HG03064 (cell line): Measurements from ENCODE around the gene STK16.
"Not testable (repeated sequence)": the region's sequence is repeated elsewhere in the genome, so short reads cannot be mapped to it uniquely, and the experiment has no call there.

Experiments used
- ATAC-seq: cut with Tn5 transposase; IDR thresholded peaks from one replicate; pipeline ENCODE4 v1.9.1; 2021; ENCODE audit warnings: low read depth; ENCODE audit not compliant: unreplicated experiment

STK16 gene

DNA sequence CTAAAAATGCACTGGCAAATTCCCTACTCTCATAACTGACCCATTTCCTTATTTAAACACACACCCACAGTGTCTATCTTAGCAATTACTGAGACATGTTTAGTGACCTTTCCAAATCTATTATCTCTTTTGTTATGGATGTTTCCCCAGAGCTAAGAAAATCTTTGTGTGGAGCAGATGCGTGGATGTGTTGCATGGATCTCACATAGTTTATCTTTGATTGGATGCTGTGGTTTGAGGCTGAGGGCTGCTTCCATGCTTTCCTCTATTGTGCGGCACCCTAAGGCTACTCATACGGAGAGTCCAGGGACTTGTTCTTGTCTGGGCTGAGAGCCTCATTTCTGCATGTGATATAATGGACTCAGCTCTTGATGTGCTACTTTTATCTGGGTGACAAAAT lies 10.9 kb upstream of the STK16 start:
- ATAC-seq: no peak

DNA sequence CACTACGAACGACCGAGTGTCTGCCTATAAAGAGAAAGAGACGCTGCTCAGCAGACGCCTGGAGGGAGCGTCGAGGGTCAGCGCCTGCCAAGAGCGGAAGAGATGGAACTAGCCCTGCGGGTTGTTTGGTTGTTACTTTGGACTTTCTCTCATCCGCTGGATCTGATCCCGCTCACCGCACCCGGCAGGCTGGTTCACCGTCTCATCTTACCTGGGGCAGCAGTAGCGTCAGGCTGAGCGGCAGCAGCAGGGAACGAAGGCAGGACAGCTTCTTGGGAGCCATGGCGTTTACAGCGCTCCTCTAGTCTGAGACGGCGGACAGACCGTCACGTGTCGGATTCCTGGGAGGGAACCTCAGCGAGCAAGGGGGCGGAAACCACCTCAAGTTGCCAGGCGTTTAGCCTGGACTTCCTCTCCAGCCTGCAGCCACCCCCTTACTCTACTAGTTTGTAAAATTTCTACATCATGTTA lies 2.0 kb upstream of the STK16 start:
- ATAC-seq: no peak

DNA sequence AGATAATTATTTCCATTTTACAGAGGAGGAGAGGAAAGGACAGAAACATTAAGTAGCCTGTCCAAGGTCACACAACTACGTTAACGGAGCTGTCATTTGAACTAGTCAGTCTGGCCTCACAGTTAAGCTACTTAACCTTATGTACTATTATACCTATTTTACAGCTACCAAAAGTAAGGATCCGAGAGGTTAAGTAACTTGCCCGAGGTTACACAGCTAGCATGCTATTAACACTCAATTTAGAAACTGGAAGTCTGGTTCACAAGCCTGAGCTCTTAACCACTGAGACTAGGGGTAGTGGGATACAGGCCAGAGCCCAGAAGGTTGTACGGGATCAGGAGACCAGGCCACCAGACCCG lies 511 bp upstream of the STK16 start:
- no peak for ATAC-seq

- no peak for ATAC-seq
Measured at GRCh38 chr2:219245899-219246230, 586 bp downstream of the STK16 start.

DNA sequence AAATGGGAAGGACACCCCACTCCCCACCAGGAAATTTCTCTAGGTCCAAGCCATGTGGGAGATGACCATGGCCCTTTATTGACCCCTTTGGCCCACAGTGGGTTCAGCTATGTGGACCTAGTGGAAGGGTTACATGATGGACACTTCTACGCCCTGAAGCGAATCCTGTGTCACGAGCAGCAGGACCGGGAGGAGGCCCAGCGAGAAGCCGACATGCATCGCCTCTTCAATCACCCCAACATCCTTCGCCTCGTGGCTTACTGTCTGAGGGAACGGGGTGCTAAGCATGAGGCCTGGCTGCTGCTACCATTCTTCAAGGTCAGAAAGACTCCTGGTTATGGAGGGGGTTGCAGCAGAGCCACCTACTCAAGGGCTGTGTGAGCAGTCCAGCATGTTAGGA lies 1.3 kb downstream of the STK16 start:
- ATAC-seq: no peak

GRCh38 chr2:219247678-219248642 lies 2.7 kb downstream of the STK16 start:
- no peak for ATAC-seq

DNA sequence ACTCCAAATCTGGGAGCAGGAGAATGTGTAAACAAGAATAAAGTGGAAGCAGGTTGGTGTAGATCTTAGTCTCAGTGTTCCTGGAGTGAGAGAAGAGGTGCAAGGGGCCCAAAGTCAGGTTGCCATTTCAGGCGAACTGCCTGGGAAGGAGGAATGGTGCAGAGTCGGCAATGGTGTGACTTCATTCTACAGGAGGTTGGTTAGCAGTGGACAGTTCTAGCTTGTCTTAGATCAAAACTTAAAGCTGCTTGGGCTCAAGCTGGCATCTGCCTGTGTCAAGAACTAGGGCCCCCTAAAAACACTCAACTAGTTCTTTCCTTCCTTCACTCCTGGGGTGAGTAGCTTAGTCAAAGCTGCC lies 3.5 kb downstream of the STK16 start:
- no peak for ATAC-seq

DNA sequence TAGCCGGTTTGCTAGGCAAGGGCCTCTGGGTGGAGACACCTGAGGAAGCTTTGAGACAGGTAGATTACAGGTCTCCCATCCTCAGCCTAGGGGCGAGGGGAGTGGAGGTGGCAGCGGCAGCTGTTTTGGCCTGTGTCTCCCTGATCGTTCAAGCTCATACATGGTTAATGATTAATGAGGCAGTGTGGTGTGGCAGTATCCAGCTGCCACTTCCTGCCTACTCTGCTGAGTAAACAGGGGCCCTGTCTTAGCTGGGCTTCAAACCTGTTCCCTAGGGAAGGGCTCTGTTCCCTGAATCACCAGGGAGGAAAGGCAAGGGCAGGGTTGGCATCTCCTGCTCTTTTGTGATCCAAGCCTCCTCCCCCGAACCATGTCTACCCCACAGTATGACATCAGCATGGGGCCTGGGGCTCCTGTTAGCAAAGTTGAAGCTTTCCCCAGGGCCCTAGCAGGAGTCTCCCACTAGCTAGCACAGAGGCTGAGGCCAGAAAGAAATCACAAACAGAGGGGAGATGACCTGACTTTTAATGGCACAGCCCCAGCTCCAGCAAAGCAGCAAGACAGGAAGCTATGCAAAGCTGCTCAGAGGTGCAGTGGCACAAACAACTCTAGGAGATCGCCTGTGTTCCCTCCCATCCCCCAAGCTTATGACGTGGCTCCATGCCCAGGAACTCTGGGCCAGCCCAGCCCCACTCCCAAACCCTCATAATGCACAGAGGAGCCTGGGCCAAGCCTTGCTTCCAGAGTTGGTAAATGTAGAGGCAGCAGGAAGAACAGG lies 4.1 kb downstream of the STK16 start:
- ATAC-seq: peak; percentile 49

GRCh38 chr2:219250049-219250781 lies 4.9 kb downstream of the STK16 start:
- ATAC-seq: no peak

DNA sequence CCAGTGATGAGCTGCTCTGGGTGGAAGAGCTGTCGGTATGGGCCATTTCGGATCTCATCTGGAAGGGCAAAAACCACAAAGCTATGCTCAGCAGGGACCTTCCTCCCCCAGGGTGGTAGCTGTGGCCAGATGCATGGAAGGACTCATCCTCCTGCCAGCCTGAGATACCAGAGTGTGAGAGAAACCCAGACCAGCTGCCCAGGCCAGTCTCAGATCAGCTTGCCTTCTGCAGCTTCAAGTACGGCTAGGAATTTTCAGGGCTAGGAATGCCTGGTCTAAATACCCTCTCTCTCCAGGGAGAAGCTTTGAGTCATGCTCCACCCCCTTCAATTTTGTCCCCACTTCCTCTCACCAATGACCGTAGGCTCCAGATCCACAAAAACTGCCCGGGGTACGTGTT lies 6.4 kb downstream of the STK16 start:
- no peak for ATAC-seq

GRCh38 chr2:219252084-219252483 lies 6.8 kb downstream of the STK16 start:
- ATAC-seq: no peak

- no peak for ATAC-seq
Measured at GRCh38 chr2:219252570-219252899, 7.3 kb downstream of the STK16 start.

DNA sequence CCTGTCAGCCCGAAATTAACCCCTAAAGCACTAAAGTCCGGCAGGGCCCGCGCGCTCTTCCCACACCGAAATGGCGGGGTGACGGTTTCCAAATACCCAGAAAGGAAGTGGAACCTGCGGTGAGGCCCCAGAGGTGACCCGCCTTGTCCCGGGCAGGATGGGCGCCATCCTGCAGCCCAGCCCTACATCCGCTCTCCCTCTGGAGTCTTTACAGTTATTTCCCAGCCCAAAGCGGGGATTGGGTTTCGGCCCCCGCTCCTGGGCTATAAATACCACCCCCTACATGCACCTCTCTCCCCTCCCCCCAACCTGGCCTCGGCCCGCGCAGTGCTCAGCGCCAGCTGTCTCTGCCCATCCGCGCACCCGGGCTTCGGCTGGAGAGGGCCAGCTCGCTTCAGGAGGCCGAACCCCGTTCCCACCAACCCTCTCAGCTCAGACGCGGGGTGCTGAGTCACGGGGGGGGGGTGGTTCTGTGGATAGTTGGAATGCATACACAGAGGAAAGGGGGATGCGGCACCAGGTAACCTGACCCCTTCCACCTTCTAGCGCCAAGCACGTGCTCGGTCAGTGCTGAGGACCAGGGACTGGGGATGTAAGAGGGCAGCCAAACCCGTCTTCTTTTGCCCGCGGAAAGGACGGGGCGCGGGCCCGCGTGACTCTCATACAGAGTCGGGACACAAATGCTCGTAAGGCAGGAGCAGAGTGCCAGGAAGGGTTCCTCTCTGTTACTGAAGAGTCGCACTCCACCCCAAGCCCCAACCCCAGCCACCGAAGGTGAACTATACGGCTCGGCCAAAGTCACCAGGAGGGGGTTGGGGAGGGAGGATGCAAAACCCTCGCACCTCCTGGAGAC lies 7.8 kb downstream of the STK16 start, which contains the start of gene TUBA4B:
Gene TUBA4B, plus strand, starts transcription at position 344 of the 853 bp plus-strand sequence. Its CDS starts 165 bp downstream, at position 509.
- ATAC-seq: peak; percentile 11

DNA sequence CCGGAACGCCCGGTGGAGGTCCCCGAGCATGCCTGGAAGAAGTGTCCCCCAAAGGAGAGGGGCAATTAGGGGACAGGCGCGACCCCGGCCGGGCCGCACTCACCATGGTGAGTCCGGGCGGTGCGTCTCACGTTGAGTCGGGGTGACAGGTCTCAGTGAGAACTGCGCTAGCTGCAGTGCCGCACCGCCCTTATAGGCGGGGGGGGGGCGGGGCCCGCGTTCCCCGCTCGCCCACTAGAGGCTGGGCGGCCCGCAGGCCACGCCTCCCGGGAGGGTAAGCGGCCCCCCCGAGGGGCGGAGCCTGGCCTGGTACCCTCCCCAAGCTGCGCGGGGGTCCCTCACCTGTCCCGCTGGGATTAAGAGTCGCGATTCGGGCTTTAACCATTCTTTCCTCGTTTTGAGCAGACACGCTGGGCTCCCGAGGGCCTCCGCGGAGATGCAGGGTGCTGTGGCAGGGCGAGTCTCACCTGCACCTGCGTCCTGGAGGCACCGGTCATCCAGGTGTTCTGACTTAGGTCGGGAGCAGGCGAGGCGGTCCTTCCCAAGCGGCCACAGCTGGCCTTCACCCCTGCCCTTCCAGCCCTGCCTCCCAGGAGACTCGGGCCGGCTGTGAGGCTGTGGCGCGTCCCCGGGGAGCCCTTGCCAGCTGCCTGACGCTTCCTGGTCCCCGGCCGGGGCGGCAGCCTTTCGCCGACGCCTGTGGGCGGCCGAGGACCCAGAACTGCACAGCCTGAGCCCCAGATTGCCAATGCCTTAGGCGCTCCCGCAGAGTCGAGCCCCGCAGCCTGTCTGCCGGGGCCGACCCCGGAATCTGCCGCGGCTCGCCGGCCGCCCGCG lies 8.7 kb downstream of the STK16 start, which contains the start of gene TUBA4A:
Gene TUBA4A, minus strand, starts transcription at position 166 of the 837 bp plus-strand sequence. Its CDS starts 60 bp downstream, at position 106.
- peak; percentile 44 for ATAC-seq

DNA sequence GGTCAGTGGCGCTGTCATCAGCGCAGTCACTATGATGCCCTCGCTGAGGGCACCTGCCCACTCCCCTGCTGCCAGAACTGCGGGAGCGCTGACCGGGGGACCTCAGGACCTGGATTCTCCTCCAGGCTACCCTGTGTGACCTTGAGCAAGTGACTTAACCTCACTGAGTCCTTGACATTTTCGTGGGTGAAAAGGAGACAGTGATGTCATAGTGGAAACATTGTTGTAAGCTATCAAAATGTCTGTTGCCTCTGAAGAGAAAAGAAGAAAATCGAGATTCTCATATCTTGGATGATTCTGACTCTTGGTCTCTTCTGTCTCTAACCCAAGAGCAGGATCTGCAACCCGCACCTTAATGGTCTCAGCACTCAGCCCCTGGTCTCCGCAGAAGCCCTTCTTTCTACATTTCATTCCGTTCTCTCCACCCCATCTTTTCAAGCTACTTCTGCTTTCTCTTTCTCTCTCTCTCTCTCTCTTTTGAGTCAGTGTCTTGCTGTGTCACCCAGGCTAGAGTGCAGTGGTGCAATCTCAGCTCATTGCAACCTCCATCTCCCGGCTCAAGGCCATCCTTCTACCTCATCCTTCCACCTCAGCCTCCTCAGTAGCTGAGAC lies 9.4 kb downstream of the STK16 start:
- ATAC-seq: peak; percentile 9

DNA sequence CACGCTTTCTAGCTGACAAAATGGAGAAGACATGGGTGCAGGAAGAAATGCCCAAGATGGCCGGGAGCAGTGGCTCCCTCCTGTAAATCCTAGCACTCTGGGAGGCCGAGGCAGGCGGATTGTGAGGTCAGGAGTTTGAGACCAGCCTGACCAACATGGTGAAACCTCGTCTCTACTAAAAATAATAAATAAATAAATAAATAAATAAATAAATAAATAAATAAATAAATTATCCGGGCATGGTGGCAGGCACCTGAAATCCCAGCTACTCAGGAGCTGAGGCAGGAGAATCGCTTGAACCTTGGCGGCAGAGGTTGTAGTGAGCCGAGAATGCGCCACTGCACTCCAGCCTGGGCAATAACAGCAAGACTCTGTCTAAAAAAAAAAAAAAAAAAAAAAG lies 13.7 kb downstream of the STK16 start:
- not testable (repeated sequence) for ATAC-seq

- no peak for ATAC-seq
Measured at GRCh38 chr2:219261024-219261855, 16.0 kb downstream of the STK16 start.

DNA sequence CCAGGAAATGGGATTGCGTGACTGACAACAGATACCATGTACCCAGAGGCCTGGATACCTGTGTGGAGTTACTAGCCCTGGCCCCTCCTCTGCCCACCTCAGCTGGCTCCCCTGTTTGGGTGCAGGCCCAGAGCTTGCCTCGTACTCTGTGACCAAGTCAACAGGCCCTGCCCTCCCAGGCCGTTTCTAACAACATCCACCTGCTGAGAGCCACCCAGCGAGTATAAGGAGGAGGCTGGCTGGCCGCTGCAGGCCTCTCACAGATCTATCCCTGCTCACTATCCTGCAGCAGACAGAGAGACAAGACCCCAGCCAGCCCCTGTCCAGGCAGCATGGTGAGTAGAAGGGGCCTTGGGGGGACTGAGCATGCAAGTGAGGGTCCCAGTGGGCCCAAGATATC lies 21.0 kb downstream of the STK16 start:
- no peak for ATAC-seq
